HepG2 (cell line): ENCODE results near the gene SP3. TPM values are rescaled to one million over a fixed set of nuclear protein-coding genes. Genes with fewer than 3 reads are reported as not detected.

Experiments
- CTCF ChIP-seq: sonication (generic); formaldehyde crosslinking; IDR thresholded peaks from 2 replicates; pipeline ENCODE4 v1.5.0; 2020; ENCODE audit warnings: mild to moderate bottlenecking, missing genetic modification reagents, moderate library complexity
- DZIP1 ChIP-seq: sonication (generic); formaldehyde crosslinking; IDR thresholded peaks from 2 replicates; pipeline ENCODE4 v1.5.0; 2020; ENCODE audit warnings: mild to moderate bottlenecking, missing genetic modification reagents
- ELF4 ChIP-seq: sonication (generic); formaldehyde crosslinking; IDR thresholded peaks from 2 replicates; pipeline ENCODE4 v1.5.0; 2020; ENCODE audit warnings: missing genetic modification reagents, mild to moderate bottlenecking, moderate library complexity, borderline replicate concordance
- FOXK1 ChIP-seq: sonication (generic); formaldehyde crosslinking; IDR thresholded peaks from 2 replicates; pipeline ENCODE4 v1.4.0; 2020; ENCODE audit warnings: low read depth, missing genetic modification reagents, borderline replicate concordance
- FOXO4 ChIP-seq: sonication (generic); formaldehyde crosslinking; conservative IDR thresholded peaks from 2 replicates; pipeline ENCODE4 v1.8.1; 2023; ENCODE audit warnings: missing genetic modification reagents
- HNF4A ChIP-seq: sonication (generic); formaldehyde crosslinking; IDR thresholded peaks from 2 replicates; pipeline ENCODE4 v1.4.0; 2020; ENCODE audit warnings: missing genetic modification reagents
- HOMEZ ChIP-seq: IDR thresholded peaks from 2 replicates; pipeline ENCODE4 v1.6.1; 2016; ENCODE audit warnings: low read depth
- HOXA7 ChIP-seq: sonication (generic); formaldehyde crosslinking; IDR thresholded peaks from 2 replicates; pipeline ENCODE4 v1.8.1; 2022; ENCODE audit warnings: mild to moderate bottlenecking, missing genetic modification reagents, moderate library complexity
- IKZF1 ChIP-seq: fragments of 450-650 bp; IDR thresholded peaks from 2 replicates; pipeline ENCODE4 v1.7.1; 2016
- MED1 ChIP-seq: sonication (generic); formaldehyde crosslinking; IDR thresholded peaks from 2 replicates; pipeline ENCODE4 v1.4.0; 2020; ENCODE audit warnings: missing genetic modification reagents
- RELA ChIP-seq: sonication (generic); formaldehyde crosslinking; IDR thresholded peaks from 2 replicates; pipeline ENCODE4 v1.4.0; 2020; ENCODE audit warnings: missing genetic modification reagents
- SCMH1 ChIP-seq: sonication (generic); formaldehyde crosslinking; IDR thresholded peaks from 2 replicates; pipeline ENCODE4 v1.9.0; 2021; ENCODE audit warnings: missing genetic modification reagents, mild to moderate bottlenecking, borderline replicate concordance
- SP4 ChIP-seq: sonication (generic); formaldehyde crosslinking; IDR thresholded peaks from 2 replicates; pipeline ENCODE4 v1.8.1; 2023; ENCODE audit warnings: mild to moderate bottlenecking, missing genetic modification reagents
- TEAD2 ChIP-seq: sonication (generic); formaldehyde crosslinking; IDR thresholded peaks from 2 replicates; pipeline ENCODE4 v1.9.0; 2021; ENCODE audit warnings: missing genetic modification reagents
- THAP11 ChIP-seq: IDR thresholded peaks from 2 replicates; pipeline ENCODE4 v1.6.1; 2016; ENCODE audit warnings: missing biosample characterization, missing genetic modification reagents
- ZKSCAN8 ChIP-seq: IDR thresholded peaks from 2 replicates; pipeline ENCODE4 v1.6.1; 2016; ENCODE audit warnings: borderline replicate concordance, missing genetic modification reagents, missing compliant biosample characterization
- ZNF205 ChIP-seq: IDR thresholded peaks from 2 replicates; pipeline ENCODE4 v1.6.1; 2018; ENCODE audit warnings: missing biosample characterization, missing genetic modification reagents
- ZNF230 ChIP-seq: sonication (generic); formaldehyde crosslinking; IDR thresholded peaks from 2 replicates; pipeline ENCODE4 v1.4.0; 2020; ENCODE audit warnings: mild to moderate bottlenecking, missing genetic modification reagents
- ZNF260 ChIP-seq: sonication (generic); formaldehyde crosslinking; IDR thresholded peaks from 2 replicates; pipeline ENCODE4 v1.4.0; 2020; ENCODE audit warnings: missing genetic modification reagents, low read depth, mild to moderate bottlenecking, borderline replicate concordance
- ZNF3 ChIP-seq: IDR thresholded peaks from 2 replicates; pipeline ENCODE4 v1.7.0; 2017; ENCODE audit warnings: inconsistent platforms
- ZNF414 ChIP-seq: sonication (generic); formaldehyde crosslinking; IDR thresholded peaks from 2 replicates; pipeline ENCODE4 v1.5.0; 2020; ENCODE audit warnings: missing genetic modification reagents
- ZNF691 ChIP-seq: sonication (generic); formaldehyde crosslinking; IDR thresholded peaks from 2 replicates; pipeline ENCODE4 v1.4.0; 2020; ENCODE audit warnings: missing genetic modification reagents, low read depth, mild to moderate bottlenecking, borderline replicate concordance
- polyA plus RNA-seq, 8 experiments: library from polyadenylated mRNA; depleted of rRNA in 3 of 8; stranded (reverse) in 7 of 8; unstranded in 1 of 8; fragments of >200 nt; fragmentation: Illumina TruSeq in 4 of 8; extraction: Trizol in 4 of 8; gene quantifications; 2 replicates each; pipeline versions ENCODE4 v1.2.1 to v1.2.3, GENCODE V29; 2011 to 2016; ENCODE audit warnings: low read depth in 4 of 8, missing spikeins in 1 of 8, mixed read lengths in 1 of 8; ENCODE audit not compliant: insufficient read depth in 1 of 8
- total RNA-seq, 5 experiments: library from RNA; depleted of rRNA; stranded (reverse); fragments of >200 nt; fragmentation: Illumina TruSeq; extraction: Trizol; gene quantifications; 2 replicates each; pipeline ENCODE4 v1.2.3, GENCODE V29; 2016; ENCODE audit warnings: low read depth in 1 of 5

SP3 gene
- total and polyA plus RNA-seq, 2 of the 13 experiments (the other 11 are each of a cell fraction or from before 2014, with no cell fraction given): 57.3 to 132 TPM

GRCh38 chr2:173964565-173965371 lies 405 bp downstream of the SP3 start (continued):
- no peak for TF ChIP-seq MED1 (CRISPR knock-in tag)
- TF ChIP-seq CTCF: no peak
- no peak for TF ChIP-seq IKZF1
- no peak for TF ChIP-seq HOMEZ (CRISPR knock-in tag)
- no peak for TF ChIP-seq ZNF260 (CRISPR knock-in tag)
- no peak for TF ChIP-seq RELA (CRISPR knock-in tag)
- TF ChIP-seq ELF4 (CRISPR knock-in tag): no peak
- no peak for TF ChIP-seq FOXO4 (CRISPR knock-in tag)
- no peak for TF ChIP-seq HNF4A (CRISPR knock-in tag)
- TF ChIP-seq SCMH1 (CRISPR knock-in tag): no peak
- TF ChIP-seq ZNF205 (CRISPR knock-in tag): no peak; the same call in 1 of the 2 replicates
- no peak for TF ChIP-seq THAP11 (CRISPR knock-in tag)
- TF ChIP-seq SP4 (CRISPR knock-in tag): no peak
- TF ChIP-seq ZNF3 (CRISPR knock-in tag): no peak
- TF ChIP-seq TEAD2 (CRISPR knock-in tag): no peak
- no peak; the same call in 1 of the 2 replicates for TF ChIP-seq ZNF414
- no peak for TF ChIP-seq FOXK1 (CRISPR knock-in tag)
- TF ChIP-seq ZNF230 (CRISPR knock-in tag): no peak
- no peak for TF ChIP-seq HOXA7 (CRISPR knock-in tag)
- no peak; the same call in 1 of the 2 replicates for TF ChIP-seq DZIP1 (CRISPR knock-in tag)
- no peak for TF ChIP-seq ZNF691 (CRISPR knock-in tag)
- no peak for TF ChIP-seq ZKSCAN8 (CRISPR knock-in tag)
